ENCODE data around the gene HPGD.

Gene HPGD

DNA sequence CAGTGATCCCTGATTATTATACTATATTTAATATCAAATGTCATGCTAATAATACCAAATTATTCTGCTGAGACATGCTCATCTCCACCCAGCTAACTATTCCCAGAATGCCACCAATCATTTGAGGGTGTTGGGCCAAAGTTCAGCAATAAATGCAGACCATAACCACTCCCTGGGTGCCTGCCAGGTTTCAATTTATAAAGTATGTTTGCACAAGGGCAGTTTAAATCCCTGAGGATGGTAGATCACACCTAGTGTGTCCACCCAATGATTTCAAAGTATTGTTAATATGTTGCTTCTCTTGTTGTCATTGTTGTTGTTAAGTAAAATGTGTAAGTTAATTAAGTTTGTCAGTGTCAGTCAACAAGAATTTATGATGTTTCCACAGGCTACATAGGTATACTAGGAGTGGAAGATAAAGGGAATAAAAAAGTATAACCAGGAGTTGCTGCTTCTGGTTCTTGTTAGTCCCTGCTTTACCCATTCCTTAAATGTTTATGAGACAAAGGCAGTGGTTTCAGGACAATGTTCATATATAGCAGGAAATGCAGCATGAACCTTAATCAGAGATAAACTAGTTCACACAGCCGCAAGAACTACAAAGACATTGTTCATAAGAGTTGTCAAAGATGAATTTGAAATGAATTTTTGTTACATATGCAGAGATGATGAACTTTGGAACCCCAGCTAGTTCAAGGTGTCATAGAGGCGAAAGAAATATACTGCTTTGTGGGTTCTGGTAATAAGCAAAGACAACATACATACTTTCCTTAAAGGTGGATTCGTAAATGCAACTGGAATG is 25.5 kb downstream of the HPGD start:
- H3K9me3 ChIP-seq (ENCODE audit: low read length), result no peaks in the 10 kb centered on the region
- no peak overlapping the region for H2AFZ ChIP-seq (ENCODE audit: low read length)
- H3K27ac ChIP-seq (ENCODE audit: low read depth, low read length, poor library complexity, severe bottlenecking), result no peak overlapping the region

DNA sequence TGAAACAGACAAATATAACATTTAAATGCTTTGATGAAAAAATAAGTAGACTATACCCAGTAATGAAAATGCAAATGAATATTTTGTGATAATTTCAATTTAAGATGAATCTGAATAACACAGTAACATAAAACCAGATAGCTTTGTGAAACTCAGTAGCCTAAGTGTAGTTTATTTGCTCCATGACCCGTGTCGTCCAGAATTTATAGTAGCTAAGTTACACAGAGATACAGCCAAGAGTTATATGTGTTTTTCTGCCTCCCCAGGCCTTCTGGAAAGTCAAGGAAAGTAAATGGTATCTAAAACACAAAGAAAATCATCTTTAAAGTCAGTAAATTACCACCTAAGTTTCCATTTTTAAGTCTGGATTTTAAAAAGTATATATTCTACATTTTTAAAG is 26.7 kb downstream of the HPGD start:
- Histone ChIP-seq H3K4me1 (ENCODE audit: insufficient read depth, low read length, severe bottlenecking) (no peaks in the 10 kb centered on the region), H3K9me3 (ENCODE audit: low read length) (no peaks in the 10 kb centered on the region), H4K20me1 (ENCODE audit: insufficient read depth, low read length) (no peaks in the 10 kb centered on the region), H3K36me3 (ENCODE audit: insufficient read depth, low read length) (no peaks in the 10 kb centered on the region), H3K9me2 (ENCODE audit: low read depth, low read length) (no peaks in the 10 kb centered on the region), H3K4me3 (ENCODE audit: low read depth, low read length, poor library complexity, severe bottlenecking) (no peak overlapping the region), H3K4me2 (ENCODE audit: low read length) (no peak overlapping the region), H3K79me2 (ENCODE audit: insufficient read depth, low read length) (no peaks in the 10 kb centered on the region), H3K27me3 (ENCODE audit: insufficient read depth, low read length) (no peaks in the 10 kb centered on the region), H3K9ac (ENCODE audit: low read length) (no peak overlapping the region), H2AFZ (ENCODE audit: low read length) (no peak overlapping the region), H3F3A (ENCODE audit: insufficient read depth, low read length) (no peaks in the 10 kb centered on the region), H3K27ac (ENCODE audit: low read depth, low read length, poor library complexity, severe bottlenecking) (no peak overlapping the region)
- TF ChIP-seq, protein P1, sequence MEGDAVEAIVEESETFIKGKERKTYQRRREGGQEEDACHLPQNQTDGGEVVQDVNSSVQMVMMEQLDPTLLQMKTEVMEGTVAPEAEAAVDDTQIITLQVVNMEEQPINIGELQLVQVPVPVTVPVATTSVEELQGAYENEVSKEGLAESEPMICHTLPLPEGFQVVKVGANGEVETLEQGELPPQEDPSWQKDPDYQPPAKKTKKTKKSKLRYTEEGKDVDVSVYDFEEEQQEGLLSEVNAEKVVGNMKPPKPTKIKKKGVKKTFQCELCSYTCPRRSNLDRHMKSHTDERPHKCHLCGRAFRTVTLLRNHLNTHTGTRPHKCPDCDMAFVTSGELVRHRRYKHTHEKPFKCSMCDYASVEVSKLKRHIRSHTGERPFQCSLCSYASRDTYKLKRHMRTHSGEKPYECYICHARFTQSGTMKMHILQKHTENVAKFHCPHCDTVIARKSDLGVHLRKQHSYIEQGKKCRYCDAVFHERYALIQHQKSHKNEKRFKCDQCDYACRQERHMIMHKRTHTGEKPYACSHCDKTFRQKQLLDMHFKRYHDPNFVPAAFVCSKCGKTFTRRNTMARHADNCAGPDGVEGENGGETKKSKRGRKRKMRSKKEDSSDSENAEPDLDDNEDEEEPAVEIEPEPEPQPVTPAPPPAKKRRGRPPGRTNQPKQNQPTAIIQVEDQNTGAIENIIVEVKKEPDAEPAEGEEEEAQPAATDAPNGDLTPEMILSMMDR (IDR thresholded peaks at IDR 0.05; ENCODE audit: low read length), result no peak
- TF ChIP-seq EZH2 (IDR thresholded peaks at IDR 0.05; ENCODE audit: borderline replicate concordance, low read length), result no peak

More for the DNA sequence above, 25.5 kb downstream of the HPGD start:
- Histone ChIP-seq H3K9ac (ENCODE audit: low read length) (no peak overlapping the region), H3K4me3 (ENCODE audit: low read depth, low read length, poor library complexity, severe bottlenecking) (no peak overlapping the region), H3K27me3 (ENCODE audit: insufficient read depth, low read length) (no peaks in the 10 kb centered on the region), H4K20me1 (ENCODE audit: insufficient read depth, low read length) (no peaks in the 10 kb centered on the region), H3K4me2 (ENCODE audit: low read length) (no peak overlapping the region), H3K79me2 (ENCODE audit: insufficient read depth, low read length) (no peaks in the 10 kb centered on the region), H3K36me3 (ENCODE audit: insufficient read depth, low read length) (no peaks in the 10 kb centered on the region), H3F3A (ENCODE audit: insufficient read depth, low read length) (no peaks in the 10 kb centered on the region), H3K4me1 (ENCODE audit: insufficient read depth, low read length, severe bottlenecking) (no peaks in the 10 kb centered on the region), H3K9me2 (ENCODE audit: low read depth, low read length) (no peaks in the 10 kb centered on the region)
- TF ChIP-seq EZH2 (IDR thresholded peaks at IDR 0.05; ENCODE audit: borderline replicate concordance, low read length), result no peak
- TF ChIP-seq, protein P1 (IDR thresholded peaks at IDR 0.05; ENCODE audit: low read length), result no peak

DNA sequence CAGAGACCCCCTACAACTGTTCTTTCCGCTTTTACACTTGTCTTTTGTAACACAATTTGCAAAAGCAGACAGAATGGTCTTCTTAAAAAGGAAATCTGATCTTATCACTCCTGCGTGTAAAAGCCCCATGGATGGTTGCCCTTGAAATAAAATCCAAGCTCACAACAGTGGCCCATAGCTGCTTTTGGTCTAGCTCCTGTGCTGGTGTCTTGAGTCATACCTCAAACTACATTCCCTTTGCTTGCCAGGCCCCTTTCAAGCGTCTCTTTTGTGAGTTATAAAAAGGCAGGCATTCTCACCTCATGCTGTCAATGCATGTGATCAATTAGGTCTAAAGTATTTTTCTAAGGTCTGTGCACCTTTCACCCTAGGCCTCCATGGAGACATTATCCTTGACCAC is 27.6 kb downstream of the HPGD start:
- H3K79me2 ChIP-seq (ENCODE audit: insufficient read depth, low read length), result no peaks in the 10 kb centered on the region
- no peaks in the 10 kb centered on the region for H4K20me1 ChIP-seq (ENCODE audit: insufficient read depth, low read length)
- no peaks in the 10 kb centered on the region for H3K9me3 ChIP-seq (ENCODE audit: low read length)
- no peaks in the 10 kb centered on the region for H3K9me2 ChIP-seq (ENCODE audit: low read depth, low read length)
- H3K27ac ChIP-seq (ENCODE audit: low read depth, low read length, poor library complexity, severe bottlenecking), result no peak overlapping the region
- no peaks in the 10 kb centered on the region for H3F3A ChIP-seq (ENCODE audit: insufficient read depth, low read length)
- H3K9ac ChIP-seq (ENCODE audit: low read length), result no peak overlapping the region
- no peaks in the 10 kb centered on the region for H3K4me1 ChIP-seq (ENCODE audit: insufficient read depth, low read length, severe bottlenecking)
- no peaks in the 10 kb centered on the region for H3K36me3 ChIP-seq (ENCODE audit: insufficient read depth, low read length)
- H3K4me2 ChIP-seq (ENCODE audit: low read length), result no peak overlapping the region
- no peaks in the 10 kb centered on the region for H3K27me3 ChIP-seq (ENCODE audit: insufficient read depth, low read length)
- no peak overlapping the region for H2AFZ ChIP-seq (ENCODE audit: low read length)
- no peak overlapping the region for H3K4me3 ChIP-seq (ENCODE audit: low read depth, low read length, poor library complexity, severe bottlenecking)
- TF ChIP-seq, protein P1 (IDR thresholded peaks at IDR 0.05; ENCODE audit: low read length), result no peak
- TF ChIP-seq EZH2 (IDR thresholded peaks at IDR 0.05; ENCODE audit: borderline replicate concordance, low read length), result no peak
